GM10266 (cell line): Measurements from ENCODE around the gene COPZ2.

ENCODE experiments used
- DNase-seq: peaks from one replicate; pipeline ENCODE4 v3.0.0; 2012; ENCODE audit errors: extremely low spot score
- CTCF ChIP-seq: IDR thresholded peaks from 2 replicates; pipeline ENCODE4 v1.5.1; 2012; ENCODE audit warnings: mild to moderate bottlenecking, low read depth; ENCODE audit not compliant: control insufficient read depth, insufficient read depth; ENCODE audit errors: missing control alignments

Gene COPZ2

DNA sequence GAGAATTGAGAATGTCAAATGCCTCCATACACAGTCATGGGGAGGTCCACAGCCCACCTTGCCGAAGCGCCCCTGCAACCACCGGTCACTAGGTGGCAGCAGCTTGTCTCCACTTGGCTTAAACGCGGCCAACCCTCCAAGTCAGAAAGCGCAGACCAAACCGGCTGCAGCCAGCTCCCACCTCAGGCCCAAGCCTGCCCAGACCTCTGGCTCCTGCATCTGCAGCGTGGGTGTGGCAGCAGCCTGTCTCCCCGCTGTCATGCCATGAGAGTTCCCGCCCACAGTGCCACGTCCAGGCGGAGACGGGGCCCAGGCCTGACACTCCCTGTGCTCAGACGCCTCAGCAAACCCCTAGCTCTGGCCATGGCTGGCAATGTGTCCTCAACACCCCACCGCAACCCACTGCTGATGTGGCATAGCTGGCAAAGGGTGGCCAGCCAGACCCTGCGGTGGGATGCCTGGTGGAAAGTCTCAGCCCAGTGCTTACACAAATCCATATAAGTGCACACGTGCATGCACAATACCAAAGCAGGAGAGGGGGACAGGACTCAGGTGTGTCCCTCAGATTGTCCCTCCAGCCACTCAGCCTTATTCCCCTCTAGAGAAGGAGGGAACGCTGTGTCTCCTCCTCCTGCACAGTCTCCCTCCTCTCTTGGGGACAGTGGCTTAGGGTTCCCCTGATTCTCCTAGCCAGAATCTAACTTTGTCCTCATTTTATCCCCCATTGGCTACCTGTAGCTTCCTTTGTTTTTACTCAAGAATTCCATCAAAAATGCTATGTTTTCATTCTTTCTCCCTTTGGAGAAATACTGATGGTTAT is 10.9 kb downstream of the COPZ2 start:
- peak; percentile 85 for DNase-seq
- peak; percentile 97 for TF ChIP-seq CTCF

GRCh38 chr17:48025904-48026501 is 11.6 kb downstream of the COPZ2 start:
- TF ChIP-seq CTCF: peak; percentile 18
- DNase-seq: no peak

DNA sequence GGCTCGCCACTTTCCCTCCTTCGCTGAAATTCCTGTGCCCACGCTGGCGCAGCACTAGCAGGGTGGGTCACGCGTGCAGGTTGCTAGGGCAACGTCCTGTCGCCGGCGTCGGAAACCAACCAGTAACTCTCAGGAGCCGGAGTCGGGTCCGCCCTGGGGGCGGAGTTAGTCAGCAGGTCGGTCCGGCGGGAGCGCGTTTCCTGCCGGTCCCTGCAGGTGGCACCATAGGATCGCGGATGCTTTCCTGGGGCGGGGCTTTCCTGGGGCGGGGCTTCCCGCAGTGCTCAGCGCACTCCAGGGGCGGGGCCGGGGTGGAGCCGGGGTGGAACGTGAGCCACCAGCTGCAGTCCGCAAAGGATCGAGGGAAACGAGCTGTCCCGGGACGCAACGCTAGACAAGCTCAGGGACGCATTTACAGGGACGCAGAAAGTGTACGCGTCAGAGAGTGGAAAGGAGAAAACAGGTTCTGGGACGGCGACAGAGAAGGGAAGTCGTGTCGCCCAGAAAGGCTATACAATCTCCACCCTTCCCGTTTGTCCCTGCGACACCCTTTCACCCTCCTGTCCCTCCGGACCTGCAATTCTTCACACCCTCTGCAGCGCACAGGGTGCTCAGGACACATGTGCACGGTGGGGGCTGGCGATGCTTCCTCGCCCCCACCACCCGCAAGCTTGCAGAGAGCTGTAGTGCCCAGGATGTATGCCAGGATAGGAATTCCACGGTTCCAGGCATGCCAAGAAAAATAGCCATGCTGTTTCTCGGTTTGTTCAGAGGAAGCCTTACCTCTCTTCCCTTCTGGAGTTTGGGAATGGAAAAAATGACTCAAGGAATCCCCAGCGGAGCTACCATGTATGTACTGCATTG is 12.3 kb downstream of the COPZ2 start:
- TF ChIP-seq CTCF: peak; percentile 91
- peak; percentile 96 for DNase-seq

- no peak for TF ChIP-seq CTCF
- DNase-seq: no peak
These were observed 13.2 kb downstream of the COPZ2 start for GRCh38 chr17:48024149-48025039.

- peak; percentile 10 for TF ChIP-seq CTCF
- no peak for DNase-seq
These were observed 14.0 kb downstream of the COPZ2 start for GRCh38 chr17:48023400-48024148.

DNA sequence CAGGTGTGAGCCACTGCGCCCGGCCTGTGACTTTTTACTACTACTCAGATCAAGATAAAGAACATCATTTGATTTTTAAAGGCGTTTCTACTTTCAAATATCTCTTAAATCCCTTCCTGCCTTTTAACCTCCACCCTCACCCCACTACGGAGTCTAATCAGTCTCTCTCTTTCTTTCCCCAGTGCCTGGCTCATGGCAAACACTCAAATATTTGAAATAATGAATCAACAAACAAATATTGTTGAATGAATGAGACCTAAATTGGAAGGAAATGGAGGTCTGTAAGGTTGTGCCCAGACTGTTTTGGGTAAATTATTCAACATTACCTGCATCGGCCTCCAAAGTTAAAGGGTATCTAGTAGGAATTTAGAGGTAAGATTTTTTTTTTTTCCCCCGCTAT is 14.7 kb downstream of the COPZ2 start:
- DNase-seq: no peak
- TF ChIP-seq CTCF: no peak
